ENCODE results near the gene GCK. TPM values are rescaled to one million over a fixed set of nuclear protein-coding genes. Genes with fewer than 3 reads are reported as not detected.

Gene GCK
- total RNA-seq, 1 experiment from 2014 or later = not detected

GRCh38 chr7:44097064-44097932 is 91.9 kb downstream of the GCK start:
- Mint-ChIP-seq H3K4me1 (ENCODE audit: insufficient read depth, unreplicated experiment) (peaks cover 9% of the 10 kb centered on the region), H3K27ac (ENCODE audit: low read depth, unreplicated experiment) (no peak overlapping the region), H3K27me3 (ENCODE audit: insufficient read depth, unreplicated experiment) (no peaks in the 10 kb centered on the region), H3K4me3 (ENCODE audit: unreplicated experiment) (no peak overlapping the region), H3K36me3 (ENCODE audit: insufficient read depth, unreplicated experiment) (peaks cover 7% of the 10 kb centered on the region), H3K9me3 (ENCODE audit: unreplicated experiment) (no peaks in the 10 kb centered on the region)
- no peak for DNase-seq (ENCODE audit: unreplicated experiment)
- no peak for TF ChIP-seq CTCF (IDR thresholded peaks at IDR 0.05; ENCODE audit: unreplicated experiment)
- POLR2A ChIA-PET = interaction anchor here (1.7 kb wide), 1 partner anchor 26 kb away, joined by 5 read pairs; the partner anchor contains the start of gene POLD2
- CTCF ChIA-PET = interaction anchor here (0.6 kb wide), 1 partner anchor 146 kb away, joined by 3 read pairs; no protein-coding TSS in a partner anchor
- intact Hi-C loops (cut with micrococcal nuclease) = no loop called here
- BruUV-seq (replicated peaks) = no TSS peak

GRCh38 chr7:44096326-44096881 is 92.8 kb downstream of the GCK start:
- TF ChIP-seq CTCF (IDR thresholded peaks at IDR 0.05; ENCODE audit: unreplicated experiment) = no peak
- intact Hi-C loops (cut with micrococcal nuclease) = no loop called here
- Mint-ChIP-seq H3K4me1 (ENCODE audit: insufficient read depth, unreplicated experiment) (peaks cover 6% of the 10 kb centered on the region), H3K9me3 (ENCODE audit: unreplicated experiment) (no peaks in the 10 kb centered on the region), H3K27ac (ENCODE audit: low read depth, unreplicated experiment) (no peak overlapping the region), H3K27me3 (ENCODE audit: insufficient read depth, unreplicated experiment) (no peaks in the 10 kb centered on the region), H3K4me3 (ENCODE audit: unreplicated experiment) (no peak overlapping the region), H3K36me3 (ENCODE audit: insufficient read depth, unreplicated experiment) (peaks cover 7% of the 10 kb centered on the region)
- no peak for DNase-seq (ENCODE audit: unreplicated experiment)
- ChIA-PET POLR2A (interaction anchor here (1.7 kb wide), 1 partner anchor 27 kb away, joined by 5 read pairs; the partner anchor contains the start of gene POLD2), CTCF (interaction anchor here (0.6 kb wide), 1 partner anchor 147 kb away, joined by 3 read pairs; no protein-coding TSS in a partner anchor)
- BruUV-seq (replicated peaks) = no TSS peak

- Mint-ChIP-seq H3K9me3 (ENCODE audit: unreplicated experiment) (no peaks in the 10 kb centered on the region), H3K27me3 (ENCODE audit: insufficient read depth, unreplicated experiment) (no peaks in the 10 kb centered on the region), H3K4me3 (ENCODE audit: unreplicated experiment) (no peak overlapping the region), H3K36me3 (ENCODE audit: insufficient read depth, unreplicated experiment) (peaks cover 7% of the 10 kb centered on the region), H3K27ac (ENCODE audit: low read depth, unreplicated experiment) (no peak overlapping the region), H3K4me1 (ENCODE audit: insufficient read depth, unreplicated experiment) (peaks cover 6% of the 10 kb centered on the region)
- BruUV-seq (replicated peaks) = no TSS peak
- intact Hi-C loops (cut with micrococcal nuclease) = no loop called here
- CTCF ChIA-PET = no interaction called here
- TF ChIP-seq CTCF (IDR thresholded peaks at IDR 0.05; ENCODE audit: unreplicated experiment) = no peak
- DNase-seq (ENCODE audit: unreplicated experiment) = no peak
- POLR2A ChIA-PET = no interaction called here
These were observed 93.5 kb downstream of the GCK start for GRCh38 chr7:44095781-44096180.

- Mint-ChIP-seq H3K9me3 (ENCODE audit: unreplicated experiment) (no peaks in the 10 kb centered on the region), H3K4me3 (ENCODE audit: unreplicated experiment) (no peak overlapping the region), H3K27ac (ENCODE audit: low read depth, unreplicated experiment) (no peak overlapping the region), H3K4me1 (ENCODE audit: insufficient read depth, unreplicated experiment) (peaks cover under 1% of the 10 kb centered on the region), H3K27me3 (ENCODE audit: insufficient read depth, unreplicated experiment) (no peaks in the 10 kb centered on the region), H3K36me3 (ENCODE audit: insufficient read depth, unreplicated experiment) (peaks cover 7% of the 10 kb centered on the region)
- ChIA-PET CTCF (no interaction called here), POLR2A (interaction anchor here (0.6 kb wide), 1 partner anchor 42 kb away, joined by 4 read pairs; no protein-coding TSS in a partner anchor)
- DNase-seq (ENCODE audit: unreplicated experiment) = no peak
- no peak for TF ChIP-seq CTCF (IDR thresholded peaks at IDR 0.05; ENCODE audit: unreplicated experiment)
- BruUV-seq (replicated peaks) = no TSS peak
- intact Hi-C loops (cut with micrococcal nuclease) = no loop called here
These were observed 94.2 kb downstream of the GCK start for GRCh38 chr7:44094883-44095592.
